ENCODE data around the gene SIRT2. TPM values are rescaled to one million over a fixed set of nuclear protein-coding genes. Genes with fewer than 3 reads are reported as not detected.

Gene SIRT2
- polyA plus RNA-seq, 3 donors: 57.5 to 65.9 (median 64.3) TPM

GRCh38 chr19:38834590-38834989 is 64.8 kb downstream of the SIRT2 start:
- H3K9ac ChIP-seq (ENCODE audit: insufficient read depth, low read length, poor library complexity, severe bottlenecking): no peak overlapping the region
- WGBS (ENCODE audit: insufficient coverage): 96% methylated on average over 3 of the region's 6 CpGs
- peaks cover 32% of the 10 kb centered on the region for H4K20me1 ChIP-seq (ENCODE audit: insufficient read depth, low read length)
- no peak for TF ChIP-seq CTCF (IDR thresholded peaks at IDR 0.05)
- H2AFZ ChIP-seq (ENCODE audit: insufficient read depth, low read depth, low read length, poor library complexity, severe bottlenecking): no peak overlapping the region
- Mint-ChIP-seq H3K27ac (no peak overlapping the region), H3K36me3 (peaks cover 42 to 50% of the 10 kb centered on the region in 2 donors), H3K27me3 (ENCODE audit: low read depth in 3 of 3) (no peaks in the 10 kb centered on the region), H3K9me3 (no peaks in the 10 kb centered on the region), H3K4me1 (peaks cover 21% of the 10 kb centered on the region), H3K4me3 (no peak overlapping the region)
- H3K79me2 ChIP-seq (ENCODE audit: insufficient read depth, low read length): peaks cover 20% of the 10 kb centered on the region
- H3K4me1 ChIP-seq (ENCODE audit: control insufficient read depth in 1 of 2, insufficient read depth in 2 of 2, low read length in 2 of 2): peaks cover 22 to 26% of the 10 kb centered on the region in 2 donors
- no peaks in the 10 kb centered on the region for H3K9me3 ChIP-seq (replicated peaks in 1 of 2; ENCODE audit: control insufficient read depth in 1 of 2, insufficient read depth in 1 of 2, low read length in 2 of 2)
- H3K27ac ChIP-seq (ENCODE audit: low read depth in 1 of 2, low read length in 2 of 2): no peak overlapping the region
- DNase-seq: no peak
- intact Hi-C loops (cut with micrococcal nuclease): loop anchor here in 1 of 2 donors (5.0 kb wide), 1 partner anchor 63 kb away; the partner anchor contains the start of genes NFKBIB and SIRT2
- no peak overlapping the region for H3K4me3 ChIP-seq (replicated peaks in 1 of 3; ENCODE audit: low read depth in 2 of 3, low read length in 3 of 3)
- H3K4me2 ChIP-seq (replicated peaks; ENCODE audit: extremely low read depth, low read length, poor library complexity, severe bottlenecking): no peak overlapping the region
- peaks cover 42 to 45% of the 10 kb centered on the region in 2 donors for H3K36me3 ChIP-seq (replicated peaks in 1 of 2; ENCODE audit: control insufficient read depth in 1 of 2, insufficient read depth in 2 of 2, low read length in 2 of 2)
- H3K27me3 ChIP-seq (ENCODE audit: control insufficient read depth in 2 of 2, insufficient read depth in 2 of 2, low read length in 2 of 2): no peaks in the 10 kb centered on the region

GRCh38 chr19:38834104-38834490 is 65.3 kb downstream of the SIRT2 start:
- H3K4me1 ChIP-seq (ENCODE audit: control insufficient read depth in 1 of 2, insufficient read depth in 2 of 2, low read length in 2 of 2): peaks cover 27 to 31% of the 10 kb centered on the region in 2 donors
- H3K9me3 ChIP-seq (replicated peaks in 1 of 2; ENCODE audit: control insufficient read depth in 1 of 2, insufficient read depth in 1 of 2, low read length in 2 of 2): no peaks in the 10 kb centered on the region
- H3K4me3 ChIP-seq (replicated peaks in 1 of 3; ENCODE audit: low read depth in 2 of 3, low read length in 3 of 3): no peak overlapping the region
- Mint-ChIP-seq H3K4me1 (peaks cover 24% of the 10 kb centered on the region), H3K27me3 (ENCODE audit: low read depth in 3 of 3) (no peaks in the 10 kb centered on the region), H3K36me3 (peaks cover 38 to 47% of the 10 kb centered on the region in 2 donors), H3K4me3 (no peak overlapping the region), H3K27ac (peak overlapping the region in 1 of 7 donors; percentile 57), H3K9me3 (no peaks in the 10 kb centered on the region)
- no peak overlapping the region for H3K27ac ChIP-seq (ENCODE audit: low read depth in 1 of 2, low read length in 2 of 2)
- H3K4me2 ChIP-seq (replicated peaks; ENCODE audit: extremely low read depth, low read length, poor library complexity, severe bottlenecking): no peak overlapping the region
- H3K9ac ChIP-seq (ENCODE audit: insufficient read depth, low read length, poor library complexity, severe bottlenecking): no peak overlapping the region
- intact Hi-C loops (cut with micrococcal nuclease): loop anchor here in 1 of 2 donors (5.0 kb wide), 1 partner anchor 63 kb away; the partner anchor contains the start of genes NFKBIB and SIRT2
- TF ChIP-seq CTCF (IDR thresholded peaks at IDR 0.05): no peak
- no peaks in the 10 kb centered on the region for H3K27me3 ChIP-seq (ENCODE audit: control insufficient read depth in 2 of 2, insufficient read depth in 2 of 2, low read length in 2 of 2)
- peaks cover 23% of the 10 kb centered on the region for H3K79me2 ChIP-seq (ENCODE audit: insufficient read depth, low read length)
- no peak for DNase-seq
- peaks cover 37 to 40% of the 10 kb centered on the region in 2 donors for H3K36me3 ChIP-seq (replicated peaks in 1 of 2; ENCODE audit: control insufficient read depth in 1 of 2, insufficient read depth in 2 of 2, low read length in 2 of 2)
- peaks cover 28% of the 10 kb centered on the region for H4K20me1 ChIP-seq (ENCODE audit: insufficient read depth, low read length)
- WGBS (ENCODE audit: insufficient coverage): no CpG with 5 or more reads among the region's 4 CpGs
- H2AFZ ChIP-seq (ENCODE audit: insufficient read depth, low read depth, low read length, poor library complexity, severe bottlenecking): no peak overlapping the region
